ENCODE data around the gene PTPN22. TPM values are rescaled to one million over a fixed set of nuclear protein-coding genes. Genes with fewer than 3 reads are reported as not detected.

Gene PTPN22
- 7.4 TPM for total RNA-seq

DNA sequence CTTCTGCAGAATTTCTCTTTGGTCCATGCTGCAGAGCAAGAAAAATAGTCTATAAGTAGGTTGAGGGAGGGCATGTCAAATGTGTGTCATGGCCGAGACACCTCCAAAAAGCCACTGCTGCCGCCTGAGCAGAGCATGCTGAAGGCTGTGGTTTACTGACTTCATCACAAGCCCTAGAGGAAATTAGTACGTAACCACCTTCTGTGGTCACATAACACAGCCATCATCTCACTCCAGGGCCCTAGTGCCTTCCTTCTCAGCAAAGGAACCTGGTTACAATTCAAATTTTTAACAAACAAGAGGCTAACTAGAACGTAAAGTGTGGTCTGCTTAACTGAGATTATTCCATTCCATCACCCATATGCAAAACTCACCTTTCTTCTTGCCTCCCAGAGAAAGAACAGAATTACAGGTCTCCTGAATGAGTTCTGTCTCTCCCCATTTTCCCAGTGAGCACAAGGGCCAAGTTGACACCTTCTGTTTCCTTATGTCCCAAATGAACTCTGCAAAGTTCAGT is at the start of gene PTPN22:
Gene PTPN22 (minus strand): TSS at position 116 of the 517 bp plus-strand sequence.
- Histone ChIP-seq H3K4me3 (peak within 1 kb of the TSS in 1 of 2 donors; percentile 4), H3K27ac (peak within 1 kb of the TSS; percentile 2), H3K9me3 (no peaks in the 10 kb centered on the region), H3K4me1 (no peaks in the 10 kb centered on the region), H3K27me3 (no peaks in the 10 kb centered on the region), H3K36me3 (no peaks in the 10 kb centered on the region)
- TF ChIP-seq, protein P1, sequence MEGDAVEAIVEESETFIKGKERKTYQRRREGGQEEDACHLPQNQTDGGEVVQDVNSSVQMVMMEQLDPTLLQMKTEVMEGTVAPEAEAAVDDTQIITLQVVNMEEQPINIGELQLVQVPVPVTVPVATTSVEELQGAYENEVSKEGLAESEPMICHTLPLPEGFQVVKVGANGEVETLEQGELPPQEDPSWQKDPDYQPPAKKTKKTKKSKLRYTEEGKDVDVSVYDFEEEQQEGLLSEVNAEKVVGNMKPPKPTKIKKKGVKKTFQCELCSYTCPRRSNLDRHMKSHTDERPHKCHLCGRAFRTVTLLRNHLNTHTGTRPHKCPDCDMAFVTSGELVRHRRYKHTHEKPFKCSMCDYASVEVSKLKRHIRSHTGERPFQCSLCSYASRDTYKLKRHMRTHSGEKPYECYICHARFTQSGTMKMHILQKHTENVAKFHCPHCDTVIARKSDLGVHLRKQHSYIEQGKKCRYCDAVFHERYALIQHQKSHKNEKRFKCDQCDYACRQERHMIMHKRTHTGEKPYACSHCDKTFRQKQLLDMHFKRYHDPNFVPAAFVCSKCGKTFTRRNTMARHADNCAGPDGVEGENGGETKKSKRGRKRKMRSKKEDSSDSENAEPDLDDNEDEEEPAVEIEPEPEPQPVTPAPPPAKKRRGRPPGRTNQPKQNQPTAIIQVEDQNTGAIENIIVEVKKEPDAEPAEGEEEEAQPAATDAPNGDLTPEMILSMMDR (IDR thresholded peaks at IDR 0.05), result no peak
- TF ChIP-seq POLR2A (IDR thresholded peaks at IDR 0.05) (peak in 1 of 2 donors; percentile 26), POLR2AphosphoS5 (IDR thresholded peaks at IDR 0.05; ENCODE audit: insufficient read depth in 1 of 2, low read depth in 1 of 2) (no peak)
- intact Hi-C loops (cut with DNase I), result no loop called here
- DNase-seq (ENCODE audit: extremely low spot score in 2 of 2), result no peak

- no peak for TF ChIP-seq POLR2A (IDR thresholded peaks at IDR 0.05)
- no peak for TF ChIP-seq POLR2AphosphoS5 (IDR thresholded peaks at IDR 0.05; ENCODE audit: insufficient read depth in 1 of 2, low read depth in 1 of 2)
- TF ChIP-seq, protein P1 (IDR thresholded peaks at IDR 0.05), result no peak
- Histone ChIP-seq H3K27me3 (no peaks in the 10 kb centered on the region), H3K36me3 (no peaks in the 10 kb centered on the region), H3K9me3 (no peaks in the 10 kb centered on the region), H3K4me1 (peaks cover 2% of the 10 kb centered on the region), H3K27ac (no peak overlapping the region), H3K4me3 (no peak overlapping the region)
- intact Hi-C loops (cut with DNase I), result no loop called here
- no peak for DNase-seq (ENCODE audit: extremely low spot score in 2 of 2)
Measured at GRCh38 chr1:113918243-113918642, 46.7 kb upstream of the PTPN22 start.

DNA sequence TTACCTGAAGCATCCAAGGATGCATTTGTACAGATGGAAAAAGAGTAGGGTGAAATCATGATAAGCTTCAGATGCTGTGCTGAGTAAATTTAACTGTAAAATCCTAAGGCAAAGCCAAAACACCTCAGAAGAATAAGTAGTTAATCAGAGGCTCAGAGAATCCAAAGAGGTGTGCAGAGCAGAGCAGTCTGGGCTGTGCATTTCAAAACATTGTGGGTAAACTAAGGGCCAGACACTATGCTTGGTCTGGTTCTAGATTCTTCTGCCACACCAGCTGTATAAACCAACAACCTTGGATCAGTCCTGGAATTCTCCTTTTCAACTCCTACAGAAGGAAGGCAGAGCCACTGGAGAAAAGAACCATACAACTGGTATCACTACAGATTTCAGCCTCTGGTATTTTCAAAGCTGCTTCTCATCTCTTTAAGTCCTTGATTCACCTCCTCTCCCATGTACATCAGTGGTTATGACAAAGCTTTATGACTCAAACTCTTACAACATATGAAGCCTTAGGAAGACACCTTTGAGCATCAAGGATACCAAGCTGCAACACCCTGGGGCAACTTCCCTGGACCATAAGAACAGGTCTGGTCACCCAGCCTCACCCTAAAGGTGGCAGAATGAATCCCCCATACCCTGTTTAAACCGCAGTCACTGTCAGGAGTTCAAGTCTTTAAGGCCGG is 46.0 kb upstream of the PTPN22 start:
- intact Hi-C loops (cut with DNase I), result no loop called here
- no peak for TF ChIP-seq POLR2AphosphoS5 (IDR thresholded peaks at IDR 0.05; ENCODE audit: insufficient read depth in 1 of 2, low read depth in 1 of 2)
- TF ChIP-seq POLR2A (IDR thresholded peaks at IDR 0.05), result no peak
- TF ChIP-seq, protein P1 (IDR thresholded peaks at IDR 0.05), result no peak
- Histone ChIP-seq H3K4me3 (no peak overlapping the region), H3K36me3 (no peaks in the 10 kb centered on the region), H3K9me3 (no peaks in the 10 kb centered on the region), H3K4me1 (peaks cover 4% of the 10 kb centered on the region), H3K27ac (no peak overlapping the region), H3K27me3 (no peaks in the 10 kb centered on the region)
- no peak for DNase-seq (ENCODE audit: extremely low spot score in 2 of 2)

DNA sequence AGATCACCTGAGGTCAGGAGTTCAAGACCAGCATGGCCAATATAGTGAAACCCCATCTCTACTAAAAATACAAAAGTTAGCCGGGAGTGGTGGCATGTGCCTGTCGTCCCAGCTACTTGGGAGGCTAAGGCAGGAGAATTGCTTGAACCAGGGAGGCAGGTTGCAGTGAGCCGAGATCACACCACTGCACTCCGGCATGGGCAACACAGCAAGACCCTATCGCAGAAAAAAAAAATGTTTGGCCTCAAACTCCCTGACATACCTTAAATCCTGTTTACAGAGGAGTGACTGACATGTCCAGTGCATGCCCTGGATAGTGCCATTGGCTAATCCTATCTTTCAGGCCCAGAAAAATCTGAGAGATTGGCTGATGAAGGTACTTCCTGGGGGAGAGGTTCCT is 45.5 kb upstream of the PTPN22 start:
- TF ChIP-seq POLR2A (IDR thresholded peaks at IDR 0.05), result no peak
- TF ChIP-seq, protein P1 (IDR thresholded peaks at IDR 0.05), result no peak
- no peak for TF ChIP-seq POLR2AphosphoS5 (IDR thresholded peaks at IDR 0.05; ENCODE audit: insufficient read depth in 1 of 2, low read depth in 1 of 2)
- no peaks in the 10 kb centered on the region for H3K9me3 ChIP-seq
- H3K4me1 ChIP-seq, result peaks cover 4% of the 10 kb centered on the region
- H3K27ac ChIP-seq, result no peak overlapping the region
- H3K27me3 ChIP-seq, result no peaks in the 10 kb centered on the region
- no peak for DNase-seq (ENCODE audit: extremely low spot score in 2 of 2)
- H3K36me3 ChIP-seq, result peaks cover 0 to 4% of the 10 kb centered on the region in 2 donors
- intact Hi-C loops (cut with DNase I), result no loop called here
- no peak overlapping the region for H3K4me3 ChIP-seq
